K562 (cell line): Measurements from ENCODE around the gene DOCK3. TPM values are rescaled to one million over a fixed set of nuclear protein-coding genes. Genes with fewer than 3 reads are reported as not detected.
A peak's percentile ranks its signal among the peaks of the same experiment; 100 is the strongest.

ENCODE experiments used
- ATAC-seq: fragments of 200-7000 bp; cut with Tn5 transposase; 3 replicates; pipeline ENCODE4 v1.9.1; 2020; ENCODE audit warnings: moderate library complexity
- BruUV-seq: library from RNA; stranded (reverse); fragments of 400-500 nt; replicated peaks from 2 replicates; lab custom pipeline; 2021; lab: Mats Ljungman, UMichigan
- CTCF ChIA-PET: fragments of 300-600 bp; formaldehyde crosslinking; extraction: SDS; loops from one replicate; lab custom pipeline; 2021; ENCODE audit warnings: low intra/inter-chr PET ratio; lab: Yijun Ruan, JAX
- POLR2A ChIA-PET: fragments of 300-600, 350-650 bp; sonication (Branson Sonifier 250); formaldehyde crosslinking; extraction: SDS; loops from one replicate; lab custom pipeline; 2021; ENCODE audit warnings: antibody characterized with exemption, inconsistent platforms; lab: Yijun Ruan, JAX
- DNase-seq, 4 experiments: peaks; one replicate each; pipeline versions ENCODE4 v3.0.0 to v3.0.0-alpha.2; 2011 to 2018; ENCODE audit warnings: low spot score in 3 of 4, mixed read lengths in 3 of 4; ENCODE audit errors: extremely low read depth in 1 of 4
- FAIRE-seq: peaks from 2 replicates; lab custom pipeline; 2011; peaks lifted over from hg19 to GRCh38; lab: Jason Lieb, UNC
- H2AFZ ChIP-seq: 2 replicates; pipeline ENCODE4 v1.6.0; 2011; ENCODE audit warnings: low read depth, low read length, control low read depth, inconsistent platforms
- H3K27ac ChIP-seq: fragments of 200-600 bp; 3 replicates; pipeline ENCODE4 v1.8.0; 2011; ENCODE audit warnings: low read depth, mild to moderate bottlenecking, control low read depth, inconsistent platforms, low read length, moderate library complexity, mixed read lengths; ENCODE audit errors: extremely low read depth
- H3K27me3 ChIP-seq, 2 experiments: fragments of 300-600 bp in 1 of 2; 2 replicates in 1 of 2; 3 replicates in 1 of 2; pipeline versions ENCODE4 v1.6.0 to v1.8.0; 2011; ENCODE audit warnings: inconsistent platforms in 2 of 2, low read length in 2 of 2, mild to moderate bottlenecking in 1 of 2, mixed read lengths in 1 of 2, moderate library complexity in 1 of 2; ENCODE audit not compliant: control insufficient read depth in 2 of 2, insufficient read depth in 2 of 2
- H3K36me3 ChIP-seq: fragments of 300-600 bp; 3 replicates; pipeline ENCODE4 v1.8.0; 2011; ENCODE audit warnings: mild to moderate bottlenecking, low read length, inconsistent platforms; ENCODE audit not compliant: control insufficient read depth, insufficient read depth
- H3K4me1 ChIP-seq, 2 experiments: fragments of 200-600 bp in 1 of 2; replicated peaks in 1 of 2; 2 replicates in 1 of 2; 3 replicates in 1 of 2; pipeline versions ENCODE4 v1.5.1 to v1.8.0; 2011; ENCODE audit warnings: inconsistent platforms in 2 of 2, low read length in 2 of 2, mild to moderate bottlenecking in 1 of 2, mixed read lengths in 1 of 2, moderate library complexity in 1 of 2; ENCODE audit not compliant: control insufficient read depth in 2 of 2, insufficient read depth in 2 of 2
- H3K4me2 ChIP-seq: 2 replicates; pipeline ENCODE4 v1.6.1; 2011; ENCODE audit warnings: low read length, control low read depth, inconsistent platforms, mixed read lengths; ENCODE audit not compliant: insufficient read depth
- H3K4me3 ChIP-seq: fragments of 200-600 bp; sonication (generic), shearing (Covaris generic); 2 replicates; pipeline ENCODE4 v1.5.1; 2016; ENCODE audit warnings: control low read depth, inconsistent platforms
- H3K79me2 ChIP-seq: fragments of 200-600 bp; 3 replicates; pipeline ENCODE4 v1.8.0; 2011; ENCODE audit warnings: low read length, inconsistent platforms; ENCODE audit not compliant: control insufficient read depth, insufficient read depth
- H3K9ac ChIP-seq, 2 experiments: 2 replicates each; pipeline versions ENCODE4 v1.6.0 to v1.6.1; 2011; ENCODE audit warnings: low read depth in 2 of 2, low read length in 2 of 2, control low read depth in 1 of 2, inconsistent platforms in 1 of 2, mild to moderate bottlenecking in 1 of 2, mixed read lengths in 1 of 2; ENCODE audit not compliant: insufficient read depth in 1 of 2
- H3K9me1 ChIP-seq: one replicate; pipeline ENCODE4 v1.6.0; 2011; ENCODE audit warnings: inconsistent platforms, mild to moderate bottlenecking, low read length, moderate library complexity; ENCODE audit not compliant: control insufficient read depth, insufficient read depth
- H3K9me3 ChIP-seq: replicated peaks from 2 replicates; pipeline ENCODE4 v1.5.1; 2011; ENCODE audit warnings: low read depth, low read length, inconsistent platforms; ENCODE audit not compliant: control insufficient read depth, insufficient read depth
- H4K20me1 ChIP-seq: replicated peaks from 2 replicates; pipeline ENCODE4 v1.6.1; 2011; ENCODE audit warnings: low read length, inconsistent platforms, mixed read lengths; ENCODE audit not compliant: control insufficient read depth, insufficient read depth
- CCNT2 ChIP-seq: IDR thresholded peaks from 2 replicates; pipeline ENCODE4 v1.6.1; 2011; ENCODE audit warnings: borderline replicate concordance, low read depth, mild to moderate bottlenecking, moderate library complexity, mixed read lengths, low read length; ENCODE audit not compliant: insufficient read length; ENCODE audit errors: extremely low read depth
- ELF2 ChIP-seq: fragments of 250-450 bp; sonication (Bioruptor Pico); IDR thresholded peaks from 2 replicates; pipeline ENCODE4 v1.5.0; 2021; ENCODE audit warnings: mild to moderate bottlenecking
- HDAC8 ChIP-seq: fragments of 450-650 bp; IDR thresholded peaks from 2 replicates; pipeline ENCODE4 v1.6.1; 2016; ENCODE audit warnings: mild to moderate bottlenecking, missing genetic modification characterization, moderate library complexity, missing compliant biosample characterization
- HNRNPUL1 ChIP-seq: fragments of 200-400 bp; formaldehyde crosslinking; IDR thresholded peaks from 2 replicates; pipeline ENCODE4 v1.6.1; 2017; ENCODE audit warnings: low read length
- NFIC ChIP-seq: fragments of 450-650 bp; IDR thresholded peaks from 2 replicates; pipeline ENCODE4 v1.6.1; 2017; ENCODE audit warnings: mild to moderate bottlenecking, inconsistent platforms
- ZKSCAN1 ChIP-seq: fragments of 150-350 bp; IDR thresholded peaks from 2 replicates; pipeline ENCODE4 v1.6.1; 2016; ENCODE audit warnings: low read depth, low read length
- WGBS: fragments of 100-300 bp; shearing (Covaris generic); methylation state at CpG from one replicate; pipeline ENCODE4 v1.1.6; 2016; ENCODE audit warnings: low coverage, mixed read lengths; ENCODE audit not compliant: insufficient coverage; ENCODE audit errors: missing lambda C conversion rate; 5-methylcytosine and 5-hydroxymethylcytosine counted together
- in situ Hi-C: fragments of 300-500 bp; cut with MboI; formaldehyde crosslinking; loops from 4 replicates; pipeline ENCODE4 v1.15.0; 2018; ENCODE audit warnings: inconsistent platforms, mixed read lengths
- intact Hi-C: fragments of 100-400 bp; cut with micrococcal nuclease; formaldehyde crosslinking; loops from 2 replicates; pipeline ENCODE4 v1.14.2; 2022
- polyA plus RNA-seq, 8 experiments: library from polyadenylated mRNA; depleted of rRNA in 4 of 8; stranded (reverse) in 5 of 8; unstranded in 3 of 8; fragments of >200 nt; fragmentation: Nextera tagmentation in 2 of 8; fragmentation: Illumina TruSeq in 1 of 8; extraction: Ambion mirVana in 2 of 8; extraction: Trizol in 1 of 8; gene quantifications; 2 replicates each; pipeline versions ENCODE4 v1.2.1 to v1.2.3, GENCODE V29; 2011 to 2014; ENCODE audit warnings: inconsistent platforms in 1 of 8, missing spikeins in 1 of 8
- total RNA-seq, 7 experiments: library from RNA; depleted of rRNA in 6 of 7; stranded (reverse); fragments of >200 nt in 6 of 7; fragmentation: Illumina TruSeq in 2 of 7; extraction: Trizol in 2 of 7; gene quantifications; 2 replicates each; pipeline versions ENCODE4 v1.2.1 to v1.2.3, GENCODE V29; 2011 to 2021; ENCODE audit warnings: low replicate concordance in 1 of 7

Gene DOCK3
- total and polyA plus RNA-seq, 9 of the 15 experiments (the other 6 are each of a cell fraction or from before 2014, with no cell fraction given): under 0.01 to 0.03 (median 0.01) TPM; not detected in 4

- H3K27ac ChIP-seq: peak overlapping the region; percentile 68; the same call in 2 of the 3 replicates
- peaks cover 38% of the 10 kb centered on the region for H3K36me3 ChIP-seq
- WGBS: 31% methylated on average over 8 of the region's 8 CpGs
- CTCF ChIA-PET: interaction anchor here (0.7 kb wide), 1 partner anchor 381 kb away, joined by 4 read pairs; no protein-coding TSS in a partner anchor
- POLR2A ChIA-PET: no interaction called here
- H4K20me1 ChIP-seq: peaks cover 14% of the 10 kb centered on the region; the same call in 1 of the 2 replicates
- no peak for ATAC-seq
- peaks cover 14 to 26% of the 10 kb centered on the region in 2 experiments for H3K4me1 ChIP-seq
- TSS peak; percentile 67 for BruUV-seq
- intact Hi-C loops (loop anchor here (5.0 to 10.0 kb wide), 2 partner anchors 296 to 772 kb away; partner anchors contain the start of genes CISH and MAPKAPK3), in situ Hi-C loops (no loop called here)
- peak overlapping the region; percentile 61 to 78; a peak in 3 of 4 replicates for H3K9ac ChIP-seq
- H3K4me3 ChIP-seq: peak overlapping the region; percentile 82
- no peaks in the 10 kb centered on the region for H3K27me3 ChIP-seq
- H3K4me2 ChIP-seq: peak overlapping the region; percentile 83
- H2AFZ ChIP-seq: no peak overlapping the region
- peak; percentile 6 for FAIRE-seq
- TF ChIP-seq ELF2 (CRISPR knock-in tag) (no peak), HNRNPUL1 (no peak), HDAC8 (no peak), NFIC (no peak), CCNT2 (no peak), ZKSCAN1 (peak; percentile 93)
- TF ChIP-seq, all 486 proteins: peak for 1
- DNase-seq: no peak
- Histone ChIP-seq H3K79me2 (peaks cover 38% of the 10 kb centered on the region), H3K9me1 (peaks cover 14% of the 10 kb centered on the region), H3K9me3 (no peaks in the 10 kb centered on the region)
Observed at GRCh38 chr3:51386159-51386851, 711.6 kb downstream of the DOCK3 start.
